IPS-18c (cell line): ENCODE results near the gene IL10RB.
"Not testable (repeated sequence)": the region's sequence is repeated elsewhere in the genome, so short reads cannot be mapped to it uniquely, and the experiment has no call there.

ENCODE experiments used
- H3K4me3 ChIP-seq: 2 replicates; pipeline ENCODE4 v1.7.0; 2013; ENCODE audit warnings: low read depth, mild to moderate bottlenecking, low read length, moderate library complexity; ENCODE audit not compliant: insufficient read depth
- H3K9me3 ChIP-seq: one replicate; pipeline ENCODE4 v1.6.1; 2013; ENCODE audit warnings: mild to moderate bottlenecking, low read length, moderate library complexity; ENCODE audit not compliant: control insufficient read depth, insufficient read depth

The IL10RB gene

DNA sequence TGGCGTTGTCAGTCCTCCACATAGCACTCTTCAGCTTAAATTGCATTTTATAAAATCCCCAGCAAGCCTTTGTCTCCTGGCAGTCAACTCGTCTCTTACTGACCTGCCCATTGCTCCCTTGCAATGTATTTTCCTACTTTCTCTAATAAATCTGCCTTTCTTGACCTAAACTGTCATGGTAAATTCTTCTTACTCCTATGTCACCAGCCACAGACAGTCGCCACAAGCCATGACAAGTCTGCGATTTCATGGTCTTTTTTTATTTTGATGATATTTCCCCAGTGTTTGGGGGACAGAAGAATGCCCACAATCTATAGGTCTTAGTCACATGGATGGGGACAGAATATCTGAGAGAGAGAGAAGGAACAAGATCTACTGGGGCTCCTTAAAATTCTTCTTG lies 28.0 kb upstream of the IL10RB start:
- Histone ChIP-seq H3K4me3 (no peak overlapping the region), H3K9me3 (peaks cover 10% of the 10 kb centered on the region)

DNA sequence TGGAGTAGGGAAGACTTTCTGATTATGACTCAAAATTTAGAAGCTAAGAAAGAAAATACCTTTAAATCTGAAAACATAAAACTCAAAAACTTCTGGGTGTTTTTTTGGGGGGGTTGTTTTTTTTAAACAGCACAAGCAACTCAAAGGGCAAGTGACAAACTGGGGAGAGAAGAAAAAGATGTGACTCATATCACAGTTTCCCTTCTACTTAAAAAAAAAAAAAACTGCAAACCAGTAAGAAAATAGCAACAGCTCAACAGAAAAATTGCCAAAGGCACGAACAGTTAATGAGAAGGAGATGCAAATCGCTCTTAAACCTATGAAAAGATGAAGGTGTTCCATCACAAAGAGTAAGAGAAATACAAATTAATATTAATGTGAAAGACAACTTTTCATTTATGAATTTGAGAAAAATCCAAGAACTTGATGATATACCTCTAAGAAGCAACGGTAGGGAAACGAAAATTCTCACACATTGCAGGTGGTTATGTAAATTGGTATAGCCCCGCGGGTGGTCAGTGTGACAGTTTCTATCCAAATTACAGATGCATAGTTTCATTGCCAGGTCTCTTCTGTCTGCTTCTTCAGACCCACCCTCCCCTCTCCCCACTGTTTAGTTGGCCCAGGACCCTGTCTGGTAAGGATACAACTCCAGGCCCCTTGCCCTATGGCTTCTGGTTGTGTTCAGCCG lies 27.5 kb upstream of the IL10RB start:
- H3K9me3 ChIP-seq: peaks cover 10% of the 10 kb centered on the region

GRCh38 chr21:33239559-33240127 lies 26.5 kb upstream of the IL10RB start:
- H3K4me3 ChIP-seq: not testable (repeated sequence)
- H3K9me3 ChIP-seq: peaks cover 10% of the 10 kb centered on the region

More for the DNA sequence above, 27.5 kb upstream of the IL10RB start:
- H3K4me3 ChIP-seq: no peak overlapping the region

GRCh38 chr21:33240404-33240803 lies 25.8 kb upstream of the IL10RB start:
- H3K9me3 ChIP-seq: peaks cover 10% of the 10 kb centered on the region
- H3K4me3 ChIP-seq: no peak overlapping the region

GRCh38 chr21:33241846-33242245 lies 24.3 kb upstream of the IL10RB start:
- Histone ChIP-seq H3K4me3 (no peak overlapping the region), H3K9me3 (peaks cover 10% of the 10 kb centered on the region)

DNA sequence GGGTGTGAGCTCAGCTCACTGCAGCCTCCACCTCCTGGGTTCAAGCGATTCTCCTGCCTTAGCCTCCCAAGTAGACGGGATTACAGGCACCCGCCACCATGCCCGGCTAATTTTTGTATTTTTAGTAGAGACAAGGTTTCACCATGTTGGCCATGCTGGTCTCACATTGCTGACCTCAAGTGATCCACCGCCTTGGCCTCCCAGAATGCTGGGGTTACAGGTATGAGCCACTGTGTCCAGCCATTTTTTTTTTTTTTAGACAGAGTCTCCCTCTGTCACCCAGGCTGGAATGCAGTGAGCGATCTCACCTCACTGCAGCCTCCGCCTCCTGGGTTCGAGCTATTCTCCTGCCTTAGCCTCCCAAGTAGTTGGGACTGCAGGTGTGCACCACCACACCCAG lies 23.3 kb upstream of the IL10RB start:
- H3K4me3 ChIP-seq, H3K9me3 ChIP-seq: not testable (repeated sequence)

DNA sequence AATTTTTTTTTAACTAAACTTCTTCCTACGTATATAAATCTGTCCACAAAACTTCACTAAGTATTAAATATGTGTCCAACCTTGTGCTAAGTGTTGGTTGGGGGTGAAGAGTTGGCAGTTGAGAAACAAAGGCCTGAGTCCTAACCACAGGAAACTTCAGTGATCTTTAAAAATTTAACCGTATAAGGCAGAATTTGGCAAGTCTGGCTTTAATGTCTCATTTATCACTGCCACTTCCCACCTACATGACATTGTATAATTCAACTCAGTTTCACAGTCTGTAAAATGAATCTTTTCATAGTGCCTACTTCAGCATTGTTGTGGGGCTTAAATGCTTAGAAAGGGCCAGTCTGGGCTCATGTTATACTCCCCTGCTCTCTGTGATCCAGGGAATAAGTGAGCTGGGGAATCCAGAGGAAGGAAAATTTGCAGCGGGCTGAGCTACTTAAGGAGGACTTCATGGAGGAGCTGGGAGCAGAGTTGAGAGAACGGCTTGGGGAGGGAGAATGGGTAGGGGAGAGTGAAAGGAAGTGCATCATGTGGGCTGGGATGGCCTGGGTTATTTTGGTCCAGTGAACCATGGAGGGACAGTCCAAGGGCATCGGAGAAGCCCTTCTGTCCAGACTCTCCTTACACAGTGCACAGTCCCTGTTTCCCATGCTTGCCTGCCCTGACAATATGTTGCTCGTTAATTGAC lies 21.9 kb upstream of the IL10RB start:
- peaks cover 2% of the 10 kb centered on the region for H3K9me3 ChIP-seq
- no peak overlapping the region for H3K4me3 ChIP-seq

DNA sequence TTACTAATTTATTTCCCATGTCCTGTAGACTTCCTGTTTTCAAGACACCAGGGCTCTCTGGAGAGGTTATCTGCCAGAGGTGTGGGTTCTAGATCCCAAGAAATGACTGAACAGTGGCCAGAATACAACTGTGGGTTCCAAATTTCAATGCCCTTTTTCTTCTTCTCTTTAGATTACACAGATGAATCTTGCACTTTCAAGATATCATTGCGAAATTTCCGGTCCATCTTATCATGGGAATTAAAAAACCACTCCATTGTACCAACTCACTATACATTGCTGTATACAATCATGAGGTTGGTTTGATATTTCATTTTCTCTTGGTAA lies 21.4 kb upstream of the IL10RB start:
- H3K9me3 ChIP-seq: no peaks in the 10 kb centered on the region
- H3K4me3 ChIP-seq: no peak overlapping the region

GRCh38 chr21:33245289-33245918 lies 20.8 kb upstream of the IL10RB start:
- Histone ChIP-seq H3K4me3 (no peak overlapping the region), H3K9me3 (no peaks in the 10 kb centered on the region)

- H3K9me3 ChIP-seq: no peaks in the 10 kb centered on the region
- no peak overlapping the region for H3K4me3 ChIP-seq
These were observed 19.7 kb upstream of the IL10RB start for GRCh38 chr21:33246506-33246905.

DNA sequence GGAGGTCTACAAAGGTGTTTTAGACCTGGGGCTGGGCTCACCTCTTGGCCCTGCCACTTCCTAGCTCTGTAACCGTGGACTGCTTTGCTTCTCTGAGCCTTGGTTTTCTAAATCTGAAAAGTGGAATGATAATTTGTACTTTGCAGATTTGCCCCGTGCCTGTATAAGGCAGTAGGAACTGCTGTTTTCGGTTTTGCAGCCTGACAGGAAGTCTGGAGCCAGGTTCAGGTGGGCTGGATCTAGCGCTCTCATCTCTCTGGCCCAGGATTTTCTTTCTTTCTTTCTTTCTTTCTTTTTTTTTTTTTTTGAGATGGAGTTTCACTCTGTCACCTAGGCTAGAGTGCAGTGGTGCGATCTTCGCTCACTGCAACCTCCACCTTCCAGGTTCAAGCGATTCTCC lies 19.2 kb upstream of the IL10RB start:
- Histone ChIP-seq H3K4me3 (no peak overlapping the region), H3K9me3 (no peaks in the 10 kb centered on the region)

DNA sequence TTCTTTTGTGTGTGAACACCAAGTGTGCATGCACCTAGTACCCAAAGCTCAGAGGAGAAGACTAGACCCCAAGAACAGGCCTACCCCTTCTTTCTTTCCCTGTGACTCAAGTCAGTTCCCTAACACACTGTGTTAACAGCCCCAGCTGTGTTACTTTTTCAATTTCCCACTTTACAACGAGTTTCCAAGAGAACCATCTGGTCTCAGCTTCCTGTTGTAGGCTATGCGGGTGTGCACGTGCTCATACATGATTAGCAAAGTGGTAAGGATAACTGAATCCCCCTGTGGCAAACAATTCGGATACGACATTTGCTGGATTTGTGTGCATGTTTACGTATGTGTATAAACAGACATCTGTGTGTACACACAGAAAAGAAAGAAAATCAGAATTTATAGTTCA lies 18.6 kb upstream of the IL10RB start:
- Histone ChIP-seq H3K9me3 (no peaks in the 10 kb centered on the region), H3K4me3 (no peak overlapping the region)

DNA sequence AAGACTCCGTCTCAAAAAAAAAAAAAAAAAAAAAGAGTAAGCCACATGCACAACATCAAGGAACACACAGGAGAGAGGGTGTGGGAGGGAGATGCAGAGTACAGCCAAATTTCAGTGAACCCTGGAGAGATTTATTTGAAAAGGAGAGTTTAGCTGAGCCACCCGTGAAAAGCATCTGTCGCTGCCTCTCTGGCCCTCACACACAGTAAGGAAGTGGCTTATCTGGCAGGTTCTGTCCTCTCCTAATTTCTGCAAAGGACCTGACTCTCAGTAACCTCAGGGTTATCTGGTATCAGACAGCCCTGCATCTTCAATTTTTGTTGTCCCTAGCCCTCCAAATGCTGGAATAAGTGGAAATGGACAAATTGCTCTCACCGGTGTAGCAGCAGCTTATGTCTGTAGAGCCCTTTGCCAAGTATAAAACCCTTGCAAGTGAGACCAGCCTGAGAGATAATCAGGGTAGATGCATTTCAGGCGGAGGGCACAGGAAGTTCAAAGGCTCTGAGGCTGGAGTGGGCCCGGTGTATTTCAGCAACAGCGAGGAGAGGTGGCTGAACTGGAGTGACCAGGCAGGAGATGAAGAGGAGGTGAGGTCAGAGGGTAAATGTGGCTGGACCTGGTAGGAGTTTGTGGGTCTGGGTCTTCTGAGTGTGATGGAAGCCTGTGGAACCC lies 16.7 kb upstream of the IL10RB start:
- H3K4me3 ChIP-seq: no peak overlapping the region

GRCh38 chr21:33251119-33251518 lies 15.0 kb upstream of the IL10RB start:
- Histone ChIP-seq H3K9me3 (no peaks in the 10 kb centered on the region), H3K4me3 (no peak overlapping the region)

More for the DNA sequence above, 16.7 kb upstream of the IL10RB start:
- H3K9me3 ChIP-seq: no peaks in the 10 kb centered on the region

- not testable (repeated sequence) for H3K4me3 ChIP-seq, H3K9me3 ChIP-seq
These were observed 12.8 kb upstream of the IL10RB start for GRCh38 chr21:33253382-33253781.

GRCh38 chr21:33254766-33255165 lies 11.4 kb upstream of the IL10RB start:
- no peaks in the 10 kb centered on the region for H3K9me3 ChIP-seq
- no peak overlapping the region for H3K4me3 ChIP-seq

GRCh38 chr21:33255404-33255803 lies 10.8 kb upstream of the IL10RB start:
- H3K9me3 ChIP-seq: no peaks in the 10 kb centered on the region

DNA sequence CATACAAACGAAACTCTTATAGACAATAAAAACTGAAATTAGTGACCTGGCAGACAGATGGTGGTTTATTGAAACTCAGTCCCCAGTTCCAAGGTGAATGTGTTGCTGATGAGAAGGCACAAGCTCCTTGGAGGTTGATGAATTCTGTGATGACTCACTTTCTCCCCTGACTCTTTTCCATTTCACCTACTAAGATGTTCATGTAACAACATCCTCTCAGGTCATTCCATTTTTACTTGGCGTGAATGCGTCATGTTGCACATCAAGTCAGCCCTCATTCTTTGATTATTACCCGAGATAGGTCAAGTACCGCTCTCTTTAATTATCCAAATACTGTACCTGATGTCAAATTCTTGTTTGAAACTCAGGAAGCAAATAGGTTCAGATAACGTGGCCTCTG lies 10.1 kb upstream of the IL10RB start:
- H3K4me3 ChIP-seq: no peak overlapping the region
- H3K9me3 ChIP-seq: no peaks in the 10 kb centered on the region

More at GRCh38 chr21:33255404-33255803, 10.8 kb upstream of the IL10RB start:
- no peak overlapping the region for H3K4me3 ChIP-seq
